MM.1S (cell line): Measurements from ENCODE around the gene CPA5.

Experiments used
- EZH2 ChIP-seq: fragments of 300-600 bp; sonication (generic); optimal IDR thresholded peaks from 2 replicates; pipeline ENCODE3; 2017; ENCODE audit warnings: low read depth, mild to moderate bottlenecking, antibody characterized with exemption, low read length, mixed read lengths
- EZH2phosphoT487 ChIP-seq: fragments of 300-600 bp; sonication (generic); IDR thresholded peaks from 2 replicates; pipeline ENCODE4 v1.6.1; 2018; ENCODE audit warnings: antibody characterized with exemption, low read length
- TF ChIP-seq, protein P1 (sequence below): fragments of 300-600 bp; sonication (generic); IDR thresholded peaks from 2 replicates; pipeline ENCODE4 v1.5.1; 2016; ENCODE audit warnings: antibody characterized with exemption, low read length, mixed read lengths

DNA sequence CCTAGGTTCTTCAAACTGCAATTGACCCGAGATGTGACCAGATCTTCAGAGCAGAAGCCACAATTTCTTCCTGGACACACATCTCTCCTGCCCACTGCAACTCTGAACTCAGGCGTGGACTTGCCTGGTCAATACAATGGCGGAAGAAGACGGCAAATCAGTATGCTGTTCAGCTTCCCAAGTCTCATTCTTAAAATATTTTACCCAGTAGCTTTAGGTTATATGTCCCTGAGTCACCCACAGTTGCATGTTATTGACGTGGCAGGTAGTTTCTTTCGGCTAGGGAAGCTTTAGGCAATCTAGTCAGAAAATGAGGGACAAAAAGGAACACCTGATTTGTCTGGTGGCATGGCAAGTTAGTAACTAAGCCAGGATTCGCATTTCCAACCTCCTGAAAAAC, 73.7 kb downstream of the CPA5 start:
- TF ChIP-seq, protein P1, sequence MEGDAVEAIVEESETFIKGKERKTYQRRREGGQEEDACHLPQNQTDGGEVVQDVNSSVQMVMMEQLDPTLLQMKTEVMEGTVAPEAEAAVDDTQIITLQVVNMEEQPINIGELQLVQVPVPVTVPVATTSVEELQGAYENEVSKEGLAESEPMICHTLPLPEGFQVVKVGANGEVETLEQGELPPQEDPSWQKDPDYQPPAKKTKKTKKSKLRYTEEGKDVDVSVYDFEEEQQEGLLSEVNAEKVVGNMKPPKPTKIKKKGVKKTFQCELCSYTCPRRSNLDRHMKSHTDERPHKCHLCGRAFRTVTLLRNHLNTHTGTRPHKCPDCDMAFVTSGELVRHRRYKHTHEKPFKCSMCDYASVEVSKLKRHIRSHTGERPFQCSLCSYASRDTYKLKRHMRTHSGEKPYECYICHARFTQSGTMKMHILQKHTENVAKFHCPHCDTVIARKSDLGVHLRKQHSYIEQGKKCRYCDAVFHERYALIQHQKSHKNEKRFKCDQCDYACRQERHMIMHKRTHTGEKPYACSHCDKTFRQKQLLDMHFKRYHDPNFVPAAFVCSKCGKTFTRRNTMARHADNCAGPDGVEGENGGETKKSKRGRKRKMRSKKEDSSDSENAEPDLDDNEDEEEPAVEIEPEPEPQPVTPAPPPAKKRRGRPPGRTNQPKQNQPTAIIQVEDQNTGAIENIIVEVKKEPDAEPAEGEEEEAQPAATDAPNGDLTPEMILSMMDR, result no peak
- TF ChIP-seq EZH2 (no peak), EZH2phosphoT487 (no peak)
